NCI-H524 treated with DMSO at 0.1 percent for 48 hours (cell line): Measurements from ENCODE around the gene SLC17A7.

ENCODE experiments used
- DNase-seq: peaks from one replicate; lab custom pipeline; 2025; lab: John Stamatoyannopoulos, UW

SLC17A7 gene

GRCh38 chr19:49408816-49409440 lies 32.4 kb downstream of the SLC17A7 start:
- DNase-seq: no peak

DNA sequence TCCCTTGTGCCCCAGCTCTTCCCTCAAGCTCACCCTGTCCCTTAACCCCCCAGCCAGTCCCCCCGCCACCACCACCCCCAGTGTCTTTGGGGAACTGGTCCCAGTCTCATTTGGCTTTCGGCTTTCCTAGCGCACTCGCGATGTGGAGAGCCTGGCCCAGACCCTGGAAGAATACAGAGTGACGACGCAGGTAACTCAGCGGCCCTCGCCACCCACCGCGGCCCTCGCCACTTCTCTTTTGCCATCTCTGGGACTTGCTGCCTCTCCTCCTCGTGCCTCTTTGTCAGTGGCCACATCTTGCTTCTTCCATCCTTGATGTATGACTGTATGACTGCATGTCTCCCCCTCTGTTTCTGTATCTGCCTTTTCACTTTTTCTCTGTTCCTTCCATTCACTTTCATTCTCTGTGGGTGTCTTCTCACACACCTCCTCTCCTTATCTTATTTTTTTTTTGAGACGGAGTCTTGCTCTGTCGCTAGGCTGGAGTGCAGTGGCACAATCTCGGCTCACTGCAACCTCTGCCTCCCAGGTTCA lies 33.8 kb downstream of the SLC17A7 start:
- no peak for DNase-seq

- DNase-seq: no peak
Observed at GRCh38 chr19:49407079-49407478, 34.2 kb downstream of the SLC17A7 start.

DNA sequence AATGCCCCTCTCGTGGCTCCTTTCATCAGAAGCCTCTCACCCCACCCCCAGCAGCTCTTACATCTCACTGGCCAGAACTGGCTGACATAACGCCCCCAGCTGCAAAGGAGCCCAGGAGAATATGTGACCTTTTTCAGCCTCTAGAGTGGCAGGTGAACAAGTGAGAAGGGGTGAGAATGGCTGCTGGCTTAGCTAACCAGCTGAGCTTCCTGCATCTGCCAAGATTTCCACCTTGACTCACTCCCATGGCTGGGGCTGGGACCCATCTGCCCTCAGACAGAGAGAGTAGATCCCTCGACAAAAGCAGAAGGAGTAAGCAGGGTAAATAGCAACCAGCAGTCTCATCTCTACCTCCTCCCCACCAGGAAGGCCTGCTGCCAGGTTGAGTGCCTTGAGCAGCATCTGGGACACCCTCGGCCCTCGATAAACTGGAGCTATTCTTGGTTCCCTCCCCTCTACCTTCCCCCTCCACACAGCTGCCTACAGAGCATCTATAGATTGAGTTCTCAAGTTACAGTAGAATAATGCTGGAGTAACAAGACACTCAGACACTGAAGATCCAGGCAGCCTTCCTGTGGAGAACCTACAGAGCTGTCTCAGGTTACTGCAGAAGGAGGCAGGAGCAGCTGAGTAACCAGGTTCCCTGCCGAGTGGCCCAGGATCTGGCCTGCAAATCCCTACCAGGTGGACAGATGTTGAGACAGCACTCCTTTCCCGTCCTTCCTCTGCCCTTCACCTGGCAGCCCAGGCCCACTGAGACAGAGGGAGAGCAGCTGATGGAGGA lies 37.7 kb downstream of the SLC17A7 start:
- peak; percentile 99 for DNase-seq

DNA sequence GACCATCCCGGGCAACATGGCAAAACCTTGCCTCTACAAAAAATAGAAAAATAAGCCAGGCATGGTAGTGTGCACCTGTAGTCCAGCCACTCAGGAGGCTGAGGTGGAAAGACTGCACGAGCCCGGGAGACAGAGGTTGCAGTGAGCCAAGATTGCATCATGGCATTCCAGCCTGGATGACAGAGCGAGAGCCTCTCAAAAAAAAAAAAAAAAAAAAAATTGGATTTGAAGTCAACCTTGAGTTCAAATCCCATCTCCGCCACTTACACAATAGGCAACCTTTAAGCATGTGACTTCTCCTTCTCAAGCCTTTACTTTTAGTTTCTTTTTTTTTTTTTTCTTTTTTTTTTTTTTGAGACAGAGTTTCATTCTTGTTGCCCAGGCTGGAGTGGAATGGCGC lies 41.3 kb downstream of the SLC17A7 start:
- DNase-seq: no peak

DNA sequence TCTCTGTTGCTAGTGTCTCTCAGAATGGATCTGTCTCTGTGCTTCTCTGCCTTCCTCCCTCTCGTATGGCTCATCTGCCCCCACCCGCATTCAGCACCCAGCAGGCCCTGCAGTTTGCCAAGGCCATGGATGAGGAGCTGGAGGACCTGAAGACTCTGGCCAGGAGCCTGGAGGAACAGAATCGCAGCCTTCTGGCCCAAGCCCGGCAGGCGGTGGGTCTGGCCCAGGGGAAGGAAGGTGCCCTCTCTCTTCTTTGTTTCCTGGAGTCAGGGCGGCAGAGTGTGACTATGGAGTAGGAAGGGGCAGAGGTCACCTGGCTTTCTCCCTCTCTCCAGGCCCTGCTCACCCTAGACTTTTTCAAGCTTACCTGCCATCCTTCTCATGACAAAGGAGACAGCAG lies 42.4 kb downstream of the SLC17A7 start:
- no peak for DNase-seq

DNA sequence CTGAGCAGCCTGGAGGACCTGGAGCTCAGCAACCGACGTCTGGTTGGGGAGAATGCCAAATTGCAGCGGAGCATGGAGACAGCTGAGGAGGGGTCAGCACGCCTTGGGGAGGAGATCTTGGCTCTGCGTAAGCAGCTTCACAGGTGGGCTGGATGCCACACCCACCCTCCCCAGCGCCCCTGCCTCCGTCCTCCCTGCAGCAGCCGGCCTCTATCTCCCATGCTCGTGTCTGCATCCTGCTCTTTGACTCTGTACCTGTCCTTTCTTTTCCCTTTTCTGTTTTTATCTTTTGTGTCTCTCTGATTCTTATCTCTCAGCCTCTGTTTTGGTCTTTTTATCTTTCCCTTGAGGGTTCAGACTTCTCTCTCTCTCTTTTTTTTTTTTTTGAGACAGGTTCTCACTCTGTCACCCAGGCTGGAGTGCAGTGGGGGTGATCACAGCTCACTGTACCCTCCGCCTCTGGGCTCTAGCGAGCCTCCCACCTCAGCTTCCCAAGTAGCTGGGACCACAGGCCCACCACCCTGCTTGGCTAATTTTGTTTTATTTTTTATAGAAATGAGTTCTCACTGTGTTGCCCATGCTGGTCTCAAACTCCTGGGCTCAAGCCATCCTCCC lies 43.2 kb downstream of the SLC17A7 start:
- no peak for DNase-seq

GRCh38 chr19:49396738-49397505 lies 44.4 kb downstream of the SLC17A7 start:
- no peak for DNase-seq

DNA sequence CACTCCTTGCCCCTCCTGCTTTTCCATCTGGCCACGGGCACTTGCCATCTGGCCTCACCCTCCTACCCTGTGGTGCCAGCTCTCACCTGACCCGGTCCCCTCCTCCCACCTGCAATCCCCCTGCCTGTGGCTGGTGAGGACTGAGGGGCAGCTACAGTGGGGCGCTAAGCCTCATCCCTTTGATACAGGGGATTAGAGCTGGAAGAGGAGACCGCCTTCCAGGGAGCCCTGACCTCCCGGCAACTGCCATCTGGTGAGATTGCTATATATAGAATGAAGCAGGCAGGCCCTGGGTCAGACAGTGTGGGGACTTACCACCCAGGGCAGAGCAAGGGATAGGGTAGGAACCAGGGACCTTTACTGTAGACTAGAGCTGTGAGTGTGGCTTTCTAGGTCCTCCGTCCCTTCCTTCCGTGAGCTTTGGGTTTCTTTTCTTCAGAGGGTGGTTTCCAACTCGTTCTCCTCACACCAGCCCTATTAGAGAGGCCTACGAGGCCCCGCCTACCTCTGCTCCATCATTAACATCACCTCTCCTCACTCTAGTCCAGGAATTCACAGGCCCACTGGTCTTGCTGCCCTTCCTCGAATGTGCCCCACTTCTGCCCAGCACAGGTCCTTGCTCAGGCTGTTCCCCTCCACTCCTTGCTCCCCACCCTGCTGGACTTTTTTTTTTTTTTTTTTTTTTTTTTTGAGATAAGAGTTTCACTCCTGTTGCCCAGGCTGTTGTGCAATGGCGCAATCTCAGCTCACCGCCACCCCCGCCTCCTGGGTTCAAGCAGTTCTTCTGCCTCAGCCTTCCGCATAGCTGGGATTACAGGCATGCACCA lies 45.5 kb downstream of the SLC17A7 start:
- peak; percentile 94 for DNase-seq

GRCh38 chr19:49393881-49394280 lies 47.4 kb downstream of the SLC17A7 start:
- DNase-seq: no peak

DNA sequence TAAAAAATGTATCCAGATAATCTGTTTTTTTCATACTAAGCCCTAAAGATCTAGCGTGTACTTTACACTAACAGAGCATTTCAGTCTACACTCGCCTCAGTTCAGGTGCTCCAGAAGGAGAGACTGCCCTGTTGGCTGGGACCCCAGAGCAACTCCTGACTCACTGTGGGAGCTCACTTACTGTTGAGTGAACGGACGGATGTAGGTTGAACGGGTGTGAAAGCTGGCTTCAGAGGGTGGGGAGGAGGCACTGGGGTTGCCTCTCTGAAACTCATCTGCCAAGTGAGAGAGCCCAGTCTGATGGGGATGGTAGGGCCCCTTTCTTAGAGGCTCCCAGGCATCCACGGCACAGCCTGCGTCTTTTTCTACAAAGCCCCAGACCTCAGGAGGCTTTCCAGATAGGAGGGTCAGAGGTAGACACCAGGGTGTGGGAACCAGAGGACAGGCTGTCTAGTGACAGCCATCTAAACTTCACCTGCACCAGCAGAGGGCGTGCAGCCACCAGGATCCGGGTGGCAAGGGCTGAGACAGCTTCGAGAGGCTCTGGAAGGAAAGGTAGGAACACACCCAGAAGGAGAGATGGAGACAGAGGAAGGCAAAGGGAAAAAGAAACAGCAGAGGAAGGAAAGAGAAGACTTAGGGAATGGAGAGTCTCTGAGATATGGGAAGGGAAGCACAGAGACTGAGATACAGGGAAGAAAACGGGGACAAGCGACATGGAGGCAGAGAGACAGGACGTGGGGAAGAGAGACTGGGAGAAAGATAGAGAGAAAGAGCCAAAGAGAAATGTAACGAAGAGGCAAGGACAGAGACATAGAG lies 49.5 kb downstream of the SLC17A7 start:
- peak; percentile 55 for DNase-seq

DNA sequence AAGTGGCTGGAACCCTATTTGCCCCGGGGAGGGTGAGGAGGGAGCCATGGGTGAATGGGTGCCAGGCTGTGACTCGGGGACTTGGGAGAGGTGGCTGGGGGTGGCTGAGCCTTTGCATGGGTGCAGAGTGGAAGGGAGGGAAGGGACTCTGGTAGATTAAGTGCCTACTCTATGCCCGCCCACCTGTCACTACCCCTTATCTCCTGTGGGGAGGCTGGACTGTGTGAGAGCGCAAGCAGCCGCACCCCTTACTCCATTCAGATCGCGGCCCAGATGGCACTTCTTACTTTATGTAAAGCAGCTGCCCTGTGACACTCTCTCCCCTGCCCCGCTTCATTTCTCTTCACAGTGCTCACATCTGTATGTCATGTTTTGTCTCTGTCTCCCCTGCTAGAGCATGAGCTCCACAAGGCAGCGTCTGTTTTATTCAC lies 50.4 kb downstream of the SLC17A7 start:
- peak; percentile 93 for DNase-seq

DNA sequence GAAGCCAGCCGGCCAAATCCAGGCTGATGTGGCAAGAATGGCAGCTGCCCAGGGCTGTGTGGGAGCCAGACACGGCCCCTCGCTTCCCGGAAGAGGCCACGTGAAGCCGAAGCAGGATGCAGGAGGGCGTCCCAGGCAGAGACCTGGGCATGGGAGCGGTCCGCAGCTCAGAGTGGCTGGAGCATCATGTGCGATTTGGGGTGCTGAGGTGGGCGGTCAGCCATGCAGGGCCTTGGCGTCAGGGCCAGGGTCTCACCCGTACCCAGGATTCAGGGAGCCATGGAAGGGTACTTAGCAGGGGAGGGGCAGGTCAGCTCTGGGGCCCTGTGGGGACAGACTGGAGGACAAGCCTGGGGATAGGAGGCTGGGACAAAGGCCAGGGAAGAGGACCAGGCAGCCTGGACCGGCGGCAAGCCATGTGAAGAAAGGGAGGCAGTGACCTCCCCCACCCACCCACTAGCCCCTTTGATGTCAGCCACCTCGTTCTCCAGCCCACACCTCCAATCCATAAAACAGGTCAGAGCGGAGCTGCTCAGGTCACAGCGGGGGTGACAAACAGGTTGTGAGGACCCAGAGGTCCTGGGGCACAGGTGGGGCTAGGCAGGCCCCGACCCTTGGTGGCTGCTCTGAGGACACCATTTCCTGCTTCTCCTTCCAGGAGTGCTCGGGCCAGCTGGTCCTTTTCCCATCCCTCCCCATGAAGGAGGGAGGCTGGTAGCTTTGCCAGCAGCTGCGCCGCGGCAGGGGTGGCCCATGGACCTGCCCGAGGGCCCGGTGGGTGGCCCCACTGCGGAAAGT lies 51.0 kb downstream of the SLC17A7 start:
- no peak for DNase-seq

GRCh38 chr19:49389406-49389805 lies 51.9 kb downstream of the SLC17A7 start:
- DNase-seq: no peak

DNA sequence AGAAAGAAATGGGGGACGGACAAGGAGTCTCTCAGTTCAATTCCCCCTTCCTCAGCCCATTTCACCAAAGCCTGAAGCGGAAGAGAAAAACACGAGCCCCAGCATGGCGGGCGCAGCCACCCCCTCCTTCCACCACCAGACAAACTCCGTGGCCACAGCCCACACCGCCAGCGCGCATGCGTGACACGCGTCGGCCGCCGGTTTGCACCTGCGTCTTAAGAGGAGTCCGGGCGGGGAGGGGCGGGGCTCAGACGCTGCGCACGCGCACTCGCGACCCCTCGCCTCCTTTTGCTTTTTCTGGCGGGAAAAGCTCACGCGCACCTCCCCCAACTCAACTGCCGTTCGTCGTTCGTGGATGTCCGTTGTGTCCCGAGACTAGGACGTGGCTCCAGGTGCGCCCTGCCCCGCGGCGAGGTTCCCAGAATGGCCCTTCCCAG lies 53.4 kb downstream of the SLC17A7 start, which contains the start of gene KASH5:
Gene KASH5 (plus strand): TSS at position 314 of the 437 bp plus-strand sequence. CDS start 2,635 bp downstream, outside the sequence.
- DNase-seq: no peak

- DNase-seq: no peak
Observed at GRCh38 chr19:49383599-49383998, 57.7 kb downstream of the SLC17A7 start.

DNA sequence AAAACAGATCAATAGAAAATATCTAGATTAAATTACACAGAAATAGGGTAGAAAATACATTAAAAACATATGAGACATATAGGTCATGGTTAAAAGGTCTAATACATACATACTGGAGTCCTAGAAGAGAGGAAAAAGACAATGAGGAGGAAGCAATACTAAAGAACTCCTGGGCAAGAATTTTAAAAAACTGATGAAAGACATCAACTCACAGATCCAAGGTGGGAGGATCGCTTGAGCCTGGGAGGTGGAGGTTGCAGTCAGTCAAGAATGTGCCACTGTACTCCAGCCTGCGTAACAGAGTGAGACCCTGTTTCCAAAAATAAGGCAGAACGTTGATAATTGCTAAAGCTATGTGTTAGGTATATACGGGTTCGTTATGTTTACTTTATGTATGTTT lies 58.7 kb downstream of the SLC17A7 start:
- DNase-seq: no peak

- no peak for DNase-seq
Observed at GRCh38 chr19:49380391-49380790, 60.9 kb downstream of the SLC17A7 start.
